ENCODE results near the gene KCNQ1.
A peak's percentile ranks its signal among the peaks of the same experiment; 100 is the strongest.

KCNQ1 gene

GRCh38 chr11:2721210-2721916 lies 276.6 kb downstream of the KCNQ1 start:
- DNase-seq = no peak

GRCh38 chr11:2722955-2723354 lies 278.1 kb downstream of the KCNQ1 start:
- DNase-seq = no peak

GRCh38 chr11:2724104-2724503 lies 279.3 kb downstream of the KCNQ1 start:
- no peak for DNase-seq

- no peak for DNase-seq
Measured at GRCh38 chr11:2724653-2725367, 280.0 kb downstream of the KCNQ1 start.

GRCh38 chr11:2725368-2726300 lies 280.8 kb downstream of the KCNQ1 start:
- DNase-seq = no peak

GRCh38 chr11:2726964-2727363 lies 282.2 kb downstream of the KCNQ1 start:
- DNase-seq = no peak

- peak in 1 of 14 donors; percentile 51 for DNase-seq
Measured at GRCh38 chr11:2728128-2728662, 283.4 kb downstream of the KCNQ1 start.

- DNase-seq = peak in 11 of 14 donors; percentile 47 to 83 (median 74)
Measured at GRCh38 chr11:2728663-2729332, 284.0 kb downstream of the KCNQ1 start.

- DNase-seq = peak in 2 of 14 donors; percentile 22 to 41
Measured at GRCh38 chr11:2729841-2730240, 285.0 kb downstream of the KCNQ1 start.

- DNase-seq = peak in 8 of 14 donors; percentile 17 to 49 (median 29)
Measured at GRCh38 chr11:2730272-2731129, 285.7 kb downstream of the KCNQ1 start.

GRCh38 chr11:2731130-2732125 lies 286.6 kb downstream of the KCNQ1 start:
- DNase-seq = peak in 1 of 14 donors; percentile 42

- peak in 11 of 14 donors; percentile 21 to 86 (median 59) for DNase-seq
Measured at GRCh38 chr11:2732261-2732939, 287.6 kb downstream of the KCNQ1 start.

- DNase-seq = no peak
Measured at GRCh38 chr11:2732940-2733628, 288.3 kb downstream of the KCNQ1 start.

GRCh38 chr11:2734181-2735052 lies 289.6 kb downstream of the KCNQ1 start:
- no peak for DNase-seq

GRCh38 chr11:2735053-2735589 lies 290.3 kb downstream of the KCNQ1 start:
- no peak for DNase-seq

GRCh38 chr11:2736577-2737225 lies 291.9 kb downstream of the KCNQ1 start:
- no peak for DNase-seq

GRCh38 chr11:2737226-2737590 lies 292.4 kb downstream of the KCNQ1 start:
- no peak for DNase-seq

Data from C1 segment of cervical spinal cord (tissue), 14 donors.